Endothelial cell (in vitro differentiated cells): ENCODE measurements around the gene LMF1. TPM values are rescaled to one million over a fixed set of nuclear protein-coding genes. Genes with fewer than 3 reads are reported as not detected.

Experiments
- DNase-seq: peaks from one replicate; pipeline ENCODE4 v3.0.0; 2021; ENCODE audit warnings: low spot score
- H3K27ac Mint-ChIP-seq: one replicate; pipeline ENCODE4 v1.8.0; 2021; ENCODE audit warnings: mixed read lengths, inconsistent platforms; ENCODE audit not compliant: unreplicated experiment
- H3K27me3 Mint-ChIP-seq: one replicate; pipeline ENCODE4 v1.8.0; 2021; ENCODE audit warnings: mild to moderate bottlenecking, moderate library complexity, mixed read lengths, inconsistent platforms; ENCODE audit not compliant: unreplicated experiment
- H3K36me3 Mint-ChIP-seq: one replicate; pipeline ENCODE4 v1.8.0; 2021; ENCODE audit warnings: mild to moderate bottlenecking, low read depth, mixed read lengths, inconsistent platforms; ENCODE audit not compliant: unreplicated experiment
- H3K4me1 Mint-ChIP-seq: one replicate; pipeline ENCODE4 v1.8.0; 2021; ENCODE audit warnings: mild to moderate bottlenecking, mixed read lengths, inconsistent platforms; ENCODE audit not compliant: unreplicated experiment
- H3K4me3 Mint-ChIP-seq: one replicate; pipeline ENCODE4 v1.8.0; 2021; ENCODE audit warnings: mild to moderate bottlenecking, mixed read lengths, inconsistent platforms; ENCODE audit not compliant: unreplicated experiment
- H3K9me3 Mint-ChIP-seq: one replicate; pipeline ENCODE4 v1.8.0; 2021; ENCODE audit warnings: mixed read lengths, inconsistent platforms; ENCODE audit not compliant: unreplicated experiment
- total RNA-seq: library from RNA; stranded (reverse); fragmentation: NEBNext Ultra II Directional; extraction: Animal tissue kit (Norgen Biotek cat#: 25700); gene quantifications from one replicate; pipeline ENCODE4 v1.2.1, GENCODE V29; 2021; ENCODE audit not compliant: unreplicated experiment
- TF ChIP-seq, protein P1 (sequence below): fragments of 200-600 bp; sonication (generic); IDR thresholded peaks from one replicate; pipeline ENCODE4 v1.5.0; 2021; ENCODE audit warnings: antibody characterized with exemption; ENCODE audit not compliant: unreplicated experiment

The LMF1 gene
- total RNA-seq, 1 donor from 2014 or later = 21.7 TPM

DNA sequence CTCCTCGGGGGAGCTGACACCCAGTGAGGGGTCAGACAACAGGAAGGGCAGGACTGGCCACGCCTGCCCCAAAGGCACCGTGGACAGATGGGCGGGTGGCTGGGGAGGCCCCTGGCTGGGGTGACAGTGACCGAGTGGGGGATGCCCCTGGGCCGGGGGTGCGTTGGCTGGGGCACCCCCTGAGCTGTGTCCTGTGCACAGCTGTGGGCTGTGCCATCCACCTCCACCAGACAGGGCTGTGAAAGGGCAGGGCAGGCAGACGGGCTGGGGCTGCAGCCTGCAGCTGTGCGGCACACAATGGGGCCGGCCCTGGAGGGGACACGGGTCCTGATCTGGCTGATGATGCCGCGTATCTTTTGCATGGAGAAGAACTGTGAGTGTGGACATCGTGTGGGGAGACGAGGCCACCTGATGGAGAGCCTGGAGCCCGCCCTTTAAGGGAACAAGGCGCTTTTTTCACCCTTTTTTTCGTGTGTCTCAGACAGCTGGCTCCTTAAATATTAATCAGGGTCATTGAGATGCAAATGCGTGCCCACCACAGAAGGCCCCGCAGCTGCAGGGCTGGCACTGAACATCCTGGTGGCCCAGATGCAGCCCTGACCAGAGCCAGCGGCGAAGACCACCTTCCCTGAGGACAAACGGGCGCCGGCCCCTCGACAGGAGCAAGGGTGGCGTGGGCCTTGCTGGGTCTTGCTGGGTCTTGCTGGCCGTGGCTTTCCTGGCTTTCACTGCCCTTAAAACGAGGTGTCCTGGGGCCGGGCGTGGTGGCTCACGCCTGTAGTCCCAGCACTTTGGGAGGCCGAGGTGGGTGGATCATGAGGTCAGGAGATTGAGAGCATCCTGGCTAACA lies 127.8 kb downstream of the LMF1 start:
- no peak overlapping the region for H3K4me3 Mint-ChIP-seq
- peaks cover 6% of the 10 kb centered on the region for H3K36me3 Mint-ChIP-seq
- H3K4me1 Mint-ChIP-seq = no peaks in the 10 kb centered on the region
- DNase-seq = no peak
- TF ChIP-seq, protein P1, sequence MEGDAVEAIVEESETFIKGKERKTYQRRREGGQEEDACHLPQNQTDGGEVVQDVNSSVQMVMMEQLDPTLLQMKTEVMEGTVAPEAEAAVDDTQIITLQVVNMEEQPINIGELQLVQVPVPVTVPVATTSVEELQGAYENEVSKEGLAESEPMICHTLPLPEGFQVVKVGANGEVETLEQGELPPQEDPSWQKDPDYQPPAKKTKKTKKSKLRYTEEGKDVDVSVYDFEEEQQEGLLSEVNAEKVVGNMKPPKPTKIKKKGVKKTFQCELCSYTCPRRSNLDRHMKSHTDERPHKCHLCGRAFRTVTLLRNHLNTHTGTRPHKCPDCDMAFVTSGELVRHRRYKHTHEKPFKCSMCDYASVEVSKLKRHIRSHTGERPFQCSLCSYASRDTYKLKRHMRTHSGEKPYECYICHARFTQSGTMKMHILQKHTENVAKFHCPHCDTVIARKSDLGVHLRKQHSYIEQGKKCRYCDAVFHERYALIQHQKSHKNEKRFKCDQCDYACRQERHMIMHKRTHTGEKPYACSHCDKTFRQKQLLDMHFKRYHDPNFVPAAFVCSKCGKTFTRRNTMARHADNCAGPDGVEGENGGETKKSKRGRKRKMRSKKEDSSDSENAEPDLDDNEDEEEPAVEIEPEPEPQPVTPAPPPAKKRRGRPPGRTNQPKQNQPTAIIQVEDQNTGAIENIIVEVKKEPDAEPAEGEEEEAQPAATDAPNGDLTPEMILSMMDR = no peak
- no peak overlapping the region for H3K27ac Mint-ChIP-seq
- no peaks in the 10 kb centered on the region for H3K9me3 Mint-ChIP-seq
- H3K27me3 Mint-ChIP-seq = peaks cover 3% of the 10 kb centered on the region

DNA sequence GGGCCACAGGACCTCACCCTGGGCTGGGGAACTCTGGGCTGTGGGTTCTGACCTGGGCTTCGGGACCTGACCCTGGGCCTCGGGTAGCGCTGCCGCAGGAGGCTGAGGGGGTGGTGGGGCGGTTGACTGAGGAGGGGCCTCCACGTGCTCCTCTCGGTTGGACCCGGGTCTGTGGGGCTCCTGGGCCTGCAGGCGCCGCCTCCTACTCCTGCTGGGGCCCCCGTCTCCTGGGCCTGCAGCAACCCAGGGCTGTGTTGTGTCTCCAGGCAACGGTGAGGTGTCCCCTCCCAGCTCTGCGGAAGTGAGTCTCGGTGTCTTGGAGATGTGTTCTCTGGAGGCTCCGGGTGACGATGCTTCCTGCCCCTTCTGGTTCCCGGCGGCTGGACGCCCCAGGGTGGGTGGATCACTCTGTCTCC lies 128.7 kb downstream of the LMF1 start:
- Mint-ChIP-seq H3K27me3 (peaks cover 4% of the 10 kb centered on the region), H3K36me3 (peaks cover 7% of the 10 kb centered on the region), H3K9me3 (no peaks in the 10 kb centered on the region), H3K4me1 (no peaks in the 10 kb centered on the region), H3K4me3 (no peak overlapping the region), H3K27ac (no peak overlapping the region)
- TF ChIP-seq, protein P1 = no peak
- DNase-seq = no peak

DNA sequence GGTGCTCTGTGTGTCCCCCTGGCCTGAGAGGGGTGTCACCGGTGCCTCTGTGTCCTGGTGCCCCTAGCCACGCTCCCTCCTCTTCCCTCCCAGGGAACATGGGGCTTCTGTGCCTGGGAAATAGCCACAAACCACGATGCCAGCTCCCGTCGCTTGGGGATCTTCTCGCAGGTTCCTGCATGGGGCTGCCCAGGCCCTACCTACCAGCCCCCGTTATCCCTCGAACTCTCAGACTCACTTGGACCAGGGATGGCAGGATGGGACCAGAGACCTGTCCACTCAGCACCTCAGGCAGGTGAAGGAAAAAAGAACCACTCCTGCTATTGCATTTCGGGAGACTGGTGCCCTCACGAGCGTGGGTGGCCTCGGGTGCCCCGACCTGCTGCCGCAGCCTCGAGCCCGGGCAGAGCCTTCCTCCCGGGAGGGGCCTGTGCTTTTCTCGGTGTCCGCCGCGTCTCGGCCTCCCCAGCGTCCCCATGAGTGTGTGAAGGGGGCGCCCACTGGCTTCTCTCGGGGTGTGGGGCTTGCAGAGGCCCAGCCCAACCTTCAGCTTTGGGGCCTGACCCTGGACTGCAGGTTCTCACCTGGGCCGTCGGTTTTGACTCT lies 129.2 kb downstream of the LMF1 start:
- H3K27me3 Mint-ChIP-seq = peaks cover 5% of the 10 kb centered on the region
- H3K36me3 Mint-ChIP-seq = peaks cover 7% of the 10 kb centered on the region
- DNase-seq = no peak
- H3K4me3 Mint-ChIP-seq = no peak overlapping the region
- H3K4me1 Mint-ChIP-seq = no peaks in the 10 kb centered on the region
- H3K9me3 Mint-ChIP-seq = no peaks in the 10 kb centered on the region
- TF ChIP-seq, protein P1 = no peak
- H3K27ac Mint-ChIP-seq = no peak overlapping the region

DNA sequence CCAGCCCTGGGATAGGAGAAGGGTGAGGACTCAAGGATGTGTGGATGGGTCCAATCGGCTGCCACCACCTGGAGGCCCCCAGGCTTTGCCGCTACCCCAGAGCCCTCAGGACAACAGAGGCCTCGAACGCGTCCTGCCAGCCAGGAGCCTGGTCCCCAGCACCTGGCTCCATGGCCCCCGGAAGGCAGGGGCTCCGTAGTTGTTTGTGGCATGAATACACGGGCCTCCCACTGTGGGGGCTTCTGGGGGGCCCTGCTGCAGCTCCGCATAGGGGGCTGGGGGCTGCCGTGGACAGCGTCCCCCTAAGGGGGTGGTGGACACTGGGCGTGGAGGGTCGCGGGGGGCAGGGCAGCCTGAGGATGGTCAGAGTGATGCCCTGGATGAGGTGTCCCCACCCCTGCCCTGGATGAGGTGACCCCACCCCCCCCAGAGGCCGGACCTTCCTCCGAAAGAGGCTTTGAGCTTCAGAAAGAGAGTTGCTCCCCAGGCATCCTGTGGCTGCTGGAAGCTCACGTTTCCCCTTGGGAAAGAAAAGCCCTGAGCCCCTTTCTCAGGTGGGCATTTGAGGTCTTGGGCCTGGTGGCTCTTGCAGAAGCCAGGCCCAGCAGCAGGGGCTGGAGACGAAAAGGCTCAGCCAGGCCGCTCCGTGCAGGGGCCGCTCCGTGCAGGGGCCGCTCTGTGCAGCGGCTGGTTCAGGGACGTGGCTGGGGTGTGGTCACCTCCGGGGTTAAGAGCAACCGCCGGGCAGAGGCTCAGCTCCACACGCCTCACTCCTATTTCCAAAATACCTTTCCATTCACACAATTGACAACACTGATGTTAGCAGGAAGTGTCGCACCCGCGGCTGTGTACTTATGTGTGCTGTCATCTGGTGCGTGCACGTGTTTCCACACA lies 130.0 kb downstream of the LMF1 start:
- Mint-ChIP-seq H3K9me3 (no peaks in the 10 kb centered on the region), H3K27me3 (peaks cover 5% of the 10 kb centered on the region), H3K27ac (no peak overlapping the region), H3K4me1 (no peaks in the 10 kb centered on the region), H3K4me3 (no peak overlapping the region), H3K36me3 (peaks cover 11% of the 10 kb centered on the region)
- no peak for DNase-seq
- TF ChIP-seq, protein P1 = no peak
